ENCODE results near the gene CIPC. TPM values are rescaled to one million over a fixed set of nuclear protein-coding genes. Genes with fewer than 3 reads are reported as not detected.

CIPC gene
- total RNA-seq, 2 experiments from 2014 or later = 10.8 to 12.2 TPM

GRCh38 chr14:77158175-77158881 lies 60.3 kb downstream of the CIPC start:
- no peak for DNase-seq
- Mint-ChIP-seq H3K27ac (no peak overlapping the region), H3K4me3 (no peak overlapping the region), H3K4me1 (no peaks in the 10 kb centered on the region), H3K9me3 (no peaks in the 10 kb centered on the region), H3K36me3 (no peaks in the 10 kb centered on the region), H3K27me3 (peaks cover 54% of the 10 kb centered on the region)

- no peak for DNase-seq
- Mint-ChIP-seq H3K36me3 (no peaks in the 10 kb centered on the region), H3K4me1 (no peaks in the 10 kb centered on the region), H3K9me3 (no peaks in the 10 kb centered on the region), H3K27me3 (peaks cover 51% of the 10 kb centered on the region), H3K27ac (no peak overlapping the region), H3K4me3 (no peak overlapping the region)
Observed at GRCh38 chr14:77158882-77159255, 60.8 kb downstream of the CIPC start.

- H3K4me3 Mint-ChIP-seq = no peak overlapping the region
- no peaks in the 10 kb centered on the region for H3K4me1 Mint-ChIP-seq
- H3K27me3 Mint-ChIP-seq = peaks cover 36% of the 10 kb centered on the region
- no peaks in the 10 kb centered on the region for H3K9me3 Mint-ChIP-seq
- no peak for DNase-seq
- no peak overlapping the region for H3K27ac Mint-ChIP-seq
- no peaks in the 10 kb centered on the region for H3K36me3 Mint-ChIP-seq
Observed at GRCh38 chr14:77161011-77161410, 63.0 kb downstream of the CIPC start.

Other genes starting within 250 kb of the CIPC start
- 10 to 100 TPM; 34.8 to 36.2 TPM for gene IRF2BPL, start 69.5 kb upstream of the CIPC start, total RNA-seq
- gene ZDHHC22, start 43.5 kb downstream of the CIPC start, total RNA-seq = not detected
- gene TMEM63C, start 83.5 kb downstream of the CIPC start, total RNA-seq = 1 to 10 TPM in 1 of 2 experiments, under 1 TPM in 1; 0.89 to 1.2 TPM
- not detected for gene NGB, start 172.9 kb downstream of the CIPC start, total RNA-seq
- 10 to 100 TPM; 14.2 to 18.1 TPM for gene POMT2, start 222.6 kb downstream of the CIPC start, total RNA-seq
- gene GSTZ1, start 222.8 kb downstream of the CIPC start, total RNA-seq = 10 to 100 TPM; 20.2 to 22.3 TPM

Data from activated naive CD8-positive, alpha-beta T cell treated with anti-CD3 and anti-CD28 coated beads for 36 hours (primary cell).